Lower lobe of right lung (tissue), 2 donors: Measurements from ENCODE around the gene PTCD2. TPM values are rescaled to one million over a fixed set of nuclear protein-coding genes. Genes with fewer than 3 reads are reported as not detected.

Experiments used
- ATAC-seq, 2 donors: fragments of 200-7000 bp; cut with Tn5 transposase; one replicate each; pipeline ENCODE4 v1.9.1; 2020 to 2022; ENCODE audit warnings: mild to moderate bottlenecking in 2 of 2, moderate library complexity in 2 of 2
- DNase-seq: peaks from one replicate; pipeline ENCODE4 v3.0.0-alpha.2; 2020
- H3K27ac ChIP-seq: fragments of 200-600 bp; one replicate; pipeline ENCODE4 v1.8.0; 2022
- H3K27me3 ChIP-seq: fragments of 200-600 bp; one replicate; pipeline ENCODE4 v1.8.0; 2022; ENCODE audit warnings: low read depth
- H3K36me3 ChIP-seq: fragments of 200-600 bp; one replicate; pipeline ENCODE4 v1.8.0; 2022; ENCODE audit warnings: mild to moderate bottlenecking
- H3K4me1 ChIP-seq: fragments of 200-600 bp; one replicate; pipeline ENCODE4 v1.8.0; 2022
- H3K4me3 ChIP-seq: fragments of 200-600 bp; one replicate; pipeline ENCODE4 v1.8.0; 2022; ENCODE audit warnings: mild to moderate bottlenecking
- H3K9me3 ChIP-seq: fragments of 200-600 bp; one replicate; pipeline ENCODE4 v1.8.0; 2022
- intact Hi-C: fragments of 100-400 bp; cut with DNase I; formaldehyde crosslinking; loops from one replicate; pipeline ENCODE4 v1.11.0; 2022
- total RNA-seq: library from RNA; stranded (reverse); fragmentation: NEBNext Ultra II Directional; extraction: Animal tissue kit (Norgen Biotek cat#: 25700); gene quantifications from one replicate; pipeline ENCODE4 v1.2.1, GENCODE V29; 2021
- TF ChIP-seq, protein P1 (sequence below): fragments of 200-600 bp; IDR thresholded peaks from one replicate; pipeline ENCODE4 v1.8.0; 2022; ENCODE audit warnings: antibody characterized with exemption, mild to moderate bottlenecking
- donor health status: DM: no; HTN: yes; CAD: no; lungs with severe emphysema.

Gene PTCD2
- total RNA-seq, 1 donor from 2014 or later: 5.9 TPM

DNA sequence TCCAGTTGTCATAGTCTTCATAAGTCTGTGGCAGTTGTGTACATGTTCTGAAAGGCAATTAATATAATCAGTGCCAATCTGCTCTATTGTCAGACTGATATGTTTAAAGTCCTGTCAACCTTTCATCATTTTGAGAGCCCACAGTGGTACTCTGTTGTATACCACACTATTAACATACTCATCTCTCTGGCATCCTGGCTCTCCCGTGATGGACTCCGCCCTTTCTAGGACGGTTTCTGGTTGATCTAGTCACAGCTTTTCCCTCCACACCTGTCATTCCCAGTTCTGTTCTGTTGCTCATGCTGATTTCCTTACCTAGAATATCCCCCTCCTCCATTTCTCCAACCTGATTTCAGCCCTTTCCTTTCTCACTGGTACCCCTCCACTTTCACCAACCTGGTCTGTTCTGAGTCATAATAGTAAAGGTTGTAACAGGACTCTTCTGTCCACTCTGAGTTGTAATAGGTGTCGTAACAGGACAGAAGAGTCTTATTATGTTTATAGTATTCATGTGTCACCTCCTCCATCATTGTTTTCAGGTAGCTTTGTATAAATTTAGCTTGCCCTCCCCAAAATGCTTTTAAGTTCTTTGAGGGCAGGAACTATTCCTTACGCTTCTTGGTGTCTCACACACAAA is 4.1 kb downstream of the PTCD2 start:
- H3K27me3 ChIP-seq: no peaks in the 10 kb centered on the region
- peaks cover 38% of the 10 kb centered on the region for H3K36me3 ChIP-seq
- ATAC-seq (no peak), DNase-seq (no peak)
- H3K4me3 ChIP-seq: no peak overlapping the region
- no peaks in the 10 kb centered on the region for H3K9me3 ChIP-seq
- TF ChIP-seq, protein P1, sequence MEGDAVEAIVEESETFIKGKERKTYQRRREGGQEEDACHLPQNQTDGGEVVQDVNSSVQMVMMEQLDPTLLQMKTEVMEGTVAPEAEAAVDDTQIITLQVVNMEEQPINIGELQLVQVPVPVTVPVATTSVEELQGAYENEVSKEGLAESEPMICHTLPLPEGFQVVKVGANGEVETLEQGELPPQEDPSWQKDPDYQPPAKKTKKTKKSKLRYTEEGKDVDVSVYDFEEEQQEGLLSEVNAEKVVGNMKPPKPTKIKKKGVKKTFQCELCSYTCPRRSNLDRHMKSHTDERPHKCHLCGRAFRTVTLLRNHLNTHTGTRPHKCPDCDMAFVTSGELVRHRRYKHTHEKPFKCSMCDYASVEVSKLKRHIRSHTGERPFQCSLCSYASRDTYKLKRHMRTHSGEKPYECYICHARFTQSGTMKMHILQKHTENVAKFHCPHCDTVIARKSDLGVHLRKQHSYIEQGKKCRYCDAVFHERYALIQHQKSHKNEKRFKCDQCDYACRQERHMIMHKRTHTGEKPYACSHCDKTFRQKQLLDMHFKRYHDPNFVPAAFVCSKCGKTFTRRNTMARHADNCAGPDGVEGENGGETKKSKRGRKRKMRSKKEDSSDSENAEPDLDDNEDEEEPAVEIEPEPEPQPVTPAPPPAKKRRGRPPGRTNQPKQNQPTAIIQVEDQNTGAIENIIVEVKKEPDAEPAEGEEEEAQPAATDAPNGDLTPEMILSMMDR: no peak
- intact Hi-C loops: no loop called here
- H3K27ac ChIP-seq: no peak overlapping the region
- peaks cover 15% of the 10 kb centered on the region for H3K4me1 ChIP-seq

DNA sequence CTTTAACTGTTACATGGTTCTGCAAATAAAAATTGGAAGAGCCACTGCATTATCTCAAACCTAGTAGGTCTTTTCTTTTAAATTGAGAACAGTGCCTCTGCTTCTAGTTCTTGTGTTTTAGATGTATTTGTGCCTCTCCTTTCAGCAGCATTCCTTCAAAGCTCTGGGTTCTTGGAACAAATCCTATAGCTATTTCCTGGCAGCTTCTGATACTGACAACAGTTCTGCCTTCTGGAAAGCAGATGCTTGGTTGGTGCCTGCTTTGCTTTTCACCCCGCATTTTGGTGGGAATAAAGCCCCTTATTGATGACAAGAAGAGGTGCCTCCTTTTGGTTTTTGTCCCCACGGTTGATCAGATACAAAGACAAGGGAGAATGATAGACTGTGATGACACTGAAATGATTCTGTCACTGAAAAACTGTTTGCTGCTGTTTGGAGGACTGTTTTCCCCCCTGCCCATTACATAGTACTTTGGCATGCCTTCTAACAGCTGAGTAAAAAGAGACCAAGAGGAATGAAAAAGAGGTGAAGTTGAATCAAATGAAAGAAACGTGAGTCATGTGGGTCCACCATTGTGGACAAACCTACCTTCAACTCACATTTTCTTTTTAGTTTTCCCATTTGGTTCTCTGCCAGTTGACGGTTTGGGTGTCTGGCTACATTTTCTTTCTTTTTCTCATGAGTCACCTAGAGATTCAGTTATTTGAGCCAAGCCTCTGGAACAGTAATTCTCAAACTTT is 5.6 kb downstream of the PTCD2 start:
- Histone ChIP-seq H3K4me3 (no peak overlapping the region), H3K27ac (no peak overlapping the region), H3K36me3 (peaks cover 50% of the 10 kb centered on the region), H3K9me3 (no peaks in the 10 kb centered on the region), H3K27me3 (no peaks in the 10 kb centered on the region), H3K4me1 (peaks cover 10% of the 10 kb centered on the region)
- ATAC-seq: no peak
- DNase-seq: no peak
- TF ChIP-seq, protein P1: no peak
- intact Hi-C loops: no loop called here

DNA sequence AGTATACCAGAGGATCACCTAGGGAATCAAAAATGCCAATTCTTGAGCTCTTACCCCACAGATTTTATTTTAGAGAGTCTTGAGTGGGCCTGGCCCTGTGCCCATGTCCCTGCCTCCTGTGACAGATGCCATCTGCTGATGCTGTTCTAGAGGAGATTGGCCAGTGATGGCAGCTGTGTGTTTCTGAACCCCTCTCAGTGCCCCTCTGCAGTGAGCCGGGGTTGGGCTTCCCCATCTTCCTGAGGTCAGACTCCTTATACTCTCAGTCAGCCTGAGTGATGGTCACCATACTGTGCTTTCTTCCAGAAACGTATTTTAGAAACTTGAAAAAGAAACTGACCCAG is 6.1 kb downstream of the PTCD2 start:
- TF ChIP-seq, protein P1: no peak
- no peaks in the 10 kb centered on the region for H3K27me3 ChIP-seq
- H3K36me3 ChIP-seq: peaks cover 54% of the 10 kb centered on the region
- no peaks in the 10 kb centered on the region for H3K9me3 ChIP-seq
- intact Hi-C loops: no loop called here
- H3K27ac ChIP-seq: no peak overlapping the region
- DNase-seq (no peak), ATAC-seq (no peak)
- peaks cover 5% of the 10 kb centered on the region for H3K4me1 ChIP-seq
- no peak overlapping the region for H3K4me3 ChIP-seq

DNA sequence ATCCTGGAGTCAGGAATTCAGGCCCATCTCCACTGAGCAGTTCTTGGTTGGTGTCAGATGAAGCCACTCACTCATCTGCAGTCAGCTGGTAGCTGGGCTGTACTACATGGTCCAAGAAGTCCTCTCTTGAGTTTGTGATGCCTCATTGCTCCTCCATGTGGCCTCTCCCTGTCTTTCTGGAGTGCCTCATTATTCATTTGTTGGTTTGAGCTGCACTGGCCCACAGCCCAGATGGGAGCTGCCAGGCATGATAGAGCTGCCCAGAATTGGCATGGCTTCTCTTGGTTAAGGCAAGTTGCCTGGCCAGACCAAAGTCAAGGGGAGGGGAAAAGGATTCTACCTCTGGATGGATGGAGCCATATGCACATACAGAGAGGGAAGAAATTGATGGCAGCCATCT is 8.0 kb downstream of the PTCD2 start:
- H3K4me1 ChIP-seq: peaks cover 5% of the 10 kb centered on the region
- no peak for DNase-seq
- TF ChIP-seq, protein P1: no peak
- H3K27me3 ChIP-seq: no peaks in the 10 kb centered on the region
- intact Hi-C loops: no loop called here
- H3K9me3 ChIP-seq: no peaks in the 10 kb centered on the region
- H3K36me3 ChIP-seq: peaks cover 61% of the 10 kb centered on the region
- H3K4me3 ChIP-seq: no peak overlapping the region
- no peak for ATAC-seq
- H3K27ac ChIP-seq: no peak overlapping the region

DNA sequence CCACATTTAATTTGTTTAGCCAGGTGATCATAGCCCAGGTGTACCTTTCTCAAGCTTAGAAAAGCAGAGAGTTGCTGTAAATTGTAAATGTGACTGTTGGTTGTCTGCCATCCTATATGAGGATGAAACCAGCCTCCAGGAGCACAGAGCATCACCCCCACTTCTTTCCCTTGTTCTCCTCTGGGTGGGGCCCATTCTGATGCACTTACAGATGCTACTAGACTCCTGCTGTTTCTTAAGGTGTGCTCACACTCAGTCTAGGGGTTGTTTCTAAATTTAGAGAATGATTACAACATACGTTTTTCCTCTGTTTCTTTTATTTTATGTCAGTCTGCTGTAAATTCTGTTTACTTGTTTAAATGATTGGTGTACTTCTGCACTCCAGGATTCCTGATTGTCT is 10.5 kb downstream of the PTCD2 start:
- H3K4me1 ChIP-seq: peaks cover 5% of the 10 kb centered on the region
- intact Hi-C loops: no loop called here
- peaks cover 45% of the 10 kb centered on the region for H3K36me3 ChIP-seq
- DNase-seq (no peak), ATAC-seq (no peak)
- no peaks in the 10 kb centered on the region for H3K27me3 ChIP-seq
- no peak overlapping the region for H3K27ac ChIP-seq
- H3K9me3 ChIP-seq: no peaks in the 10 kb centered on the region
- H3K4me3 ChIP-seq: no peak overlapping the region
- TF ChIP-seq, protein P1: no peak
